Endometrial microvascular endothelial cells (primary cell): Measurements from ENCODE around the gene NMNAT2. TPM values are rescaled to one million over a fixed set of nuclear protein-coding genes. Genes with fewer than 3 reads are reported as not detected.

Source experiments
- in situ Hi-C: cut with HindIII; loops from 2 replicates; pipeline ENCODE4 v1.10.0; 2017; ENCODE audit warnings: low sequenced_read_pairs, low pct_unique_long_range_greater_than_20kb; ENCODE audit errors: inconsistent ontology term
- total RNA-seq: library from RNA; depleted of rRNA; stranded (reverse); fragments of >200 nt; gene quantifications from one replicate; pipeline ENCODE4 v1.2.3, GENCODE V29; 2015; ENCODE audit errors: inconsistent ontology term

NMNAT2 gene
- total RNA-seq, 1 donor from 2014 or later: 0.19 TPM

DNA sequence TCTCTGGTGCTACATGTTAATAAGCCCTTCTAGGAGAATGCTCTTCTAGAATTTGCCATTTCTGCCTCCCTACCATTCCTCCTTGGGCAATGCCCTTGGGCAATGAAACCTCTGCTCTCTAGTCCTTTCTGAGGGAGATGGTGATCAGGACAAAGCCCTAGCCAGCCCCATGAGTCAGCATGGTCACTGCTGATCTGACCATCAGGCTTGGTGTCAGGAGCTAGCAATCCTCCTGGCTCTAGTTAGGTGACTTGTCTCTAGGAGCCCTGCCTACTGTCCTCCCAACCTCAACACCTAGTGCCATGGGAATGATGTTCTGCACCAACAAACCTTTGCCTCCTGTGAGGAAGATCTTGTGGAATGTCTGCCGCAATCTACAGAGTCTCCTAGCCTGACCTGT is 89.8 kb downstream of the NMNAT2 start:
- in situ Hi-C loops: no loop called here

DNA sequence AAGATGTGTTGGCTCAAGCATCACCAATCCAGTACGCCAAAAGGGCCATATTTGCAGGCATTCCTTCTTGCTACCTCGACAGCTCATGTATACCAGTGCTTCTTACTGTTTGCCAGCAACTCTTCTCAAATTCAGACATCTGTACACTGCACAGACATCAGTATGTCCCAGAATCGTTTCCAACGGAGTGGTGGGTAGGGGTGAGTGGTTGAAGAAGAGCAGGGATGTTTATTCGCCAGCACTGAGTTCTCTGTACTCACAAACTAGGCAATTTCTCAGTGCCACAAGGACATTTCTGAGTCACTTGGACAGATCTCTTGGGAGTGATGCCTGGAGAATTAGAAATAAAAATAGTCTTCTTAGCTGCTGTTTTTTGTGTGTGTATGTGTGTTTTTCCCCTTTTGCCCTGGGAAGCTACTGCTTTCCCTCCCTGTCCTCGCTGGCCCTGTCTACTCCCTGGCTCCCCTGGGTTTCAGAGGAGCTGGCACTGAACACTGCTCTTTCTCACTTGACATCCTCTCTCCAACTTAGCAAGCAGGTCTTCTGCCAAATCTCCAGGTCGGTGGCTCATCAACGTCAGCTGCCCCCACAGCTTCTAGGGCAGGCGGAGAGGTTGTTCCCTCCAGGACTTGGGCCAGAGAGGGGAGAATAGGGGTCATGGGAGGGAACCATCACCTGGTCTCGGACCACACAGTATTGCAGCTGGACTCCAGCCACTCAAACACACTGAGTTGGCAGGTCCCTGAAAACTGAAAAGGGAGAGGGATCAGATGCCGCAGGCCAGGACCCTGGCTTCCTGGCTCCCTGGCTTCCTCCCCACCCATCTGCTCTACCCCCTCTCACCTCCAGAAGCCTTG is 90.5 kb downstream of the NMNAT2 start:
- in situ Hi-C loops: no loop called here

DNA sequence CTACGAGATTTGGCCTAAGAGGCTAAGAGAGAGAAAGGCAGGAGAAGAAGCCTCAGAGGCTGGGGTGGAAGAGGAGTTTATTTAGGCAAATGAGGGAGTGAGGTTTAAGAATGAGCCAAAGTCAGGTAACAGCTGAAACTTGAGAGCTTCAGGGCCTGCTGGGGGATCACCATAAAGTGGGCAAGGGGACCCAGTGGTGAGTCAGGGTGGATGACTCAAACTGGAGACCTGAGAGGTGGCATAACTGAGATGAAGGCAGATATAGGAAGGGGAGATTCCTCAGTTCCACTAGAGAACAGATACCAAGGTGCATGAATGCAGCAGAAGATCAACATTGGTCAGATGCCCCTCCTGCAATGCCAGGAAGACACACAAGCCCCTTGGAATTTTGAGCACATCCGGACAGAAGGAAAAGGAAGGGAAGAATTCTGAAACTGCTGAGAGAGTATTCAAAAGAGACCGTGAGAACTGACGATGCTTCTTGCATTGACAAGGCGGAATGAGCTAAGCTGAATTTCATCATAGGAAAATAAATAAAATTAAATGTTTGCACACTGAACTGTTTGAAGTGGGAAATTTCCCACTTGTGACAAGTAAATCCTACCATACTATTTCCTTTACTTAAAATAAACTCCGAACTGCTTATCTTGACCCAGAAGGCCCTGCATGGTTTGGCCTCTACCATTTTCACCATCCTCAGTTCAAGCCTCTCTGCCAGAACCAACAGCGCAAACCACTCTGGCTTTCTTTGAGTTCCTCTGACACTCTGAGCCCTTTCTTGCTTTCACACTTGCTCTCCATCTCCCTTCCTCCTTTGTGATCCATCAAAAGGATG is 94.1 kb downstream of the NMNAT2 start:
- in situ Hi-C loops: no loop called here

DNA sequence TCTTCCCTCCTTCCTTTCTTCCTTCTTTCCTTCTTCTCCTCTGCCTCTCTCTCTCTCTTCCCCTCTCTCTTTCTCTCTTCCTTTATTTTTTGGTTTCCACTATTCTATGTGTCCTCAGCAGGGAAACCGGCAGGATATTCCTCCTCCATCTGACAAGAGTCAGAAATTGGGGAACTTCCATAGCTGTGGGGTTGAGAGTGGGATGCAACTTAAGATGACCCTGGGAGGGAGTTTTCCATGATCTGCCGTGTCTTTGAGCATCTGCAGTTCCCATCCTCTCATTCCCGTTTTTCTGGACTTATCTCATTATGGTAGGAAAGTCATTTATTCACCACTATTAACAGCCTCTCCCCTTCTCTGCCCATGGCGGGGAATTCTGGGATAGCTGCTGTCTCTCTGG is 98.6 kb downstream of the NMNAT2 start:
- in situ Hi-C loops: no loop called here

DNA sequence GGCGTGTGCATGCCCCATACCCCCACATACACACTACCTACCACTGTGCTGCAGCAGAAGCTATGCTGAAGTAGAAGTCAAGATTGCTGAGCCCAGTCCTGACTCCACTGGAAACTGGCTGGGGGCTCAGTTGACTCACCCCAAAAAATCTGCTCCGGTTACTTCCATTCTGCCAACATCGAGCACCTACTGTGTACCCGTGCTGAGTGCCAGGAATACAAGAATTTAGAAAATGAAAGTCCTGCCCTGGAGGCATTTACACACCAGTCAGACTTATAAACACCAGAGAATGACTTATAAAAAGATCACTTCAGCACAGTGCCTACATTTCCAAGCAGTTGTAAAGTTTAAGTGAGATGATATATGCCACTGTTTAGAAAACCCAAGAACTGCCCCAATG is 99.1 kb downstream of the NMNAT2 start:
- in situ Hi-C loops: no loop called here

DNA sequence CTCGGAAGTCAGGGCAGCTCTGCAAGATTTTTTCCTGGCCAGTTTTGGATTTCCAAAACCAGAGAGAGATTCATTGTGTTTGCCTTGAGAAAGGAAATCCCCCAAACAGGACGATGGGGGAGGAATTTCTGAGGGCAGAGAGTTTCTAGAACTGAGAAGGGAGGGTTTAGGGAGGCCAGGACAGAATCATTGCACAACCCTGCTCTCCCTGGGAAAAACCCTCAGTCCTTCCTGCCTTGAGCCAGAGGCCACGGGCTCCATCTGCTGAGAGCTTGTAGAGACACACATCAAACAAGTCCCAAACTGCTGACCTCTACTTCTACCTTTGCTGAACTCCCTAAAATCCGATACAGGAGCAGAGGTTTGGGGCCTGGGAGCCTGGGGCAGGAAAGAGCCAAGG is 99.7 kb downstream of the NMNAT2 start:
- in situ Hi-C loops: no loop called here

DNA sequence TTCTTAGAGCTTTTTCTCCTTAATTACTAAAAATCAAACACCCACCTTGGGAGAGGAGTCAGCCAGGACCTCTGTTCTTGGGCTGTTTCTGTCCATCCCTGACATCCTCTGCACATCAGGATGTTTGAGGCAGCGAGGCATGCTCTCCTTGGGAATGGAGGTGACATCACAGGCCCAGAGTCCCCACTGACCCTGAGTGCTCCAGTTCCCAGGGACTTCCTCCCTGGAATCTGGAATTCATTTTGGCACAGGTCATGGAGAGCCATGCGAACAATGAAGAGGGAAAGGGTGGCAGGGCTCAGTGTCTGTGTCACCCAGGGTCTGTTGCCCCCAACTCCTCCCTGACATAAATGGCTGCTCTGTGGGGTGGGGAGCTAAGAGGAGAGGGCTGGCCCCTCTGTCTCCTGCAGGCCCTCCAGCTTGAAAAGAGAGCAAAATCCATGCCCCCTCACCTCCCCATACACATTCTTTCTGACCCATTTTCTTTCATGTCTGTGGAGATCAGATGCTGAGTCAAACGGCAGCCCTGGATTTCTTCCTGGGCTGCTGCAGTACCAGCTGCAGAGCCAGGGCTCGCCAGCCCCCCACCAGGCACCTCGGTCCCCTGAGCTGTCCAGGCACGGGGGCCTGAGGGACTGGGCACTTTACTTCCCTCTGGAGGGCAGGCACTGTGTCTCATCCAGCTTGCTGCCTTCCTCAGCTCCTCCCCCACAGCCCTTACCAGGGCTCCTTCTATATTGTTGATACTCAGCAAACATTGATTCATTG is 102.0 kb downstream of the NMNAT2 start:
- in situ Hi-C loops: no loop called here

DNA sequence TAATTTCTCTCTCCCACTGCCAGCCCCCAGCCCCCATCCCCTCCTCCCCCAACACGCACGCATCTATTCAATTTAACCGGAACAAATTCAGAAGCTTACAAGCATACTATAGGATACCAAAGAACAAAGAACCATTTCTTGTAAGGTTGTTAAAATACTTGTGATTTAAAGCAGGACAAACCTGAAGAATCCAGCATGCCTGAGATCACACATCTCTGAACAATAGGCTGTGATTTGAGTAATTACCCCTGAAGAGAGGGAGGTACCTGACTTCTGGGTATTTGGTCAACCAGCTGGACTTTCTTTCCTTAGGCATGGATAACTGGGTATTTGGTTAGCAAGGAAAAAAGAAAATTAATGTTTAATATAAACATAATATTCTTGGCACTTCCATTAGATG is 105.1 kb downstream of the NMNAT2 start:
- in situ Hi-C loops: no loop called here

DNA sequence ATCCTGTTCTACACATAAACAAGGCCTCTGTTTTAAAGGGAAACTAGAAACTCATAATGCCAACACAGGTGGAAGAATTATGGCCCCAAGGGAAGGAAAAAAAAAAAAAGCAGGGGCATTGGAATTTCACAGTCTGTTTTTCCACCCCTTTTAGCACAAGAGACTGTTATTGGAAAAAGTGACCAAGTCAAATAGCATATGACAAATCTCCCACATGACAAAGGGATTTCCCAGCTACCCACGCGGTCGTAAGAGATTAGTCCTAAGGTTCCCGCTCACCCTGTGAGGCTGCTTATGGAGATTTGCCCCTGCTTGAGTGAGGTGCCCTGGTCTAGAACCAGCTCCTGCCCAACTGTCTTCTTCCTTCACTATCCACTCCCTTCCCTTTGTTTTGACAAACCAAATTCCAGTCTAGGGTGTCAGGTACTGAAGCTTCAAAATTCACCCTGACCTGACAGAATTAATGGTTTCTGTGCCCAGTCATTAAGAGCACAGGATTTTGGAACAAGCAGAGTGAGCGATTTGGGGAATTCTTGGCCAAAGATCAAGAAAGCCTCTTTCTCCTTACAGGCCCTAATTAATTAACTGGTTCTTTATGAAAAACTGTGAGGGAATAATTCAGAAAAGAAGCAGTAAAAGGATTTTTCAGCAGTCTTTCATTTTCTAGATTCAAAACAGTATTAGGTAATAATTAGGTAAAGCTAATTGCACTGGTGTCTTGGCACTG is 107.3 kb downstream of the NMNAT2 start:
- in situ Hi-C loops: no loop called here

DNA sequence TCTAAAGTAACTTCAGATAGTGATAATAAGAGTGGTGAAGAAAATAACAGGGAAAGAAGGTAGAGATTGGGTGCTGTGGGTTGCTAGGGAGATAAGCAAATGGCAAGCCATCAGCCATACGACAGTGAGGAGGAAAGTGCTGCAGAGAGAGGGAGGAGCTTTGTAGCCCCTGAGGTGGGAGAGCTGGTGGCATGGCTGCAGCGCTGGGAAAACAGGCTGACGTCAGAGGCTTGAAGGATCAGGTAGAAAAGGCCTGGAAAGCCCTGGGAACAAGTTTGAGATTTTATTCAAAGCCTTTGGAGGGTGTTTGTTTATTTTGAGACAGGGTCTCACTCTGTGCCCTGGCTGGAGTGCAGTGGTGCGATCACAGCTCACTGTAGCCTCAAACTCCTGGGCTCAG is 109.5 kb downstream of the NMNAT2 start:
- in situ Hi-C loops: no loop called here

DNA sequence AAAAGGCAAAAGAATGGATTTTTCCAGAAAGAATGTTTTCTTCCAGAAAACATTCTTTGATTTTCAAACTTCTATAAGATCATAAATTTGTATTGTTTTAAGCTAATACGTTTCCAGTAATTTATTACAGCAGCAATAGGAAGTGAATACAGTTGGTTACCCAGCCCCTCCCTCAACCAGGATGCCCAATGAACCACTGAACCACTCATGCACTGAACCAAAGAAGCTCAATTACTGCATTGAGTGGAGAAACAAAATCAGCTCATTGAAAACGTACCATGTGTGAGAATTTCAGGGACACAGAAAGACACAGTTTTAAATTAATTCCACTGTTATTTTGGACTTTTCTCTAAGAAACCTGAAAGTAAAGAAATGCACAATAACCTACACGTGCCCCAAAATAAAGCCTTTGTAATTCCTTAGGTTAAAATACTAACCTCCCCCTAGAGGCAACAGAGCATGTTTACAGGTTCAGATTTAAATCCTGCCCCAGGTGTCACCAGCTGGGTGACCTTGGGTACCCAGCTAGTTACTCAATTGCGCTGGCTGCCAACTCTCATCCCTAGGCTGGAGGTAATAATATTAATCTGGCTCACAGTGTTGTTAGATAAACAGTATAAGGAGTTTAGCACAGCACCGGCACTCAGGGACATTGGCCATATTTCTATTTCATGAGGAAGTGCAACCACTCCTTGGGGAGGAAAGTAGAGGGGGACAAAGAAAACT is 111.7 kb downstream of the NMNAT2 start:
- in situ Hi-C loops: no loop called here

DNA sequence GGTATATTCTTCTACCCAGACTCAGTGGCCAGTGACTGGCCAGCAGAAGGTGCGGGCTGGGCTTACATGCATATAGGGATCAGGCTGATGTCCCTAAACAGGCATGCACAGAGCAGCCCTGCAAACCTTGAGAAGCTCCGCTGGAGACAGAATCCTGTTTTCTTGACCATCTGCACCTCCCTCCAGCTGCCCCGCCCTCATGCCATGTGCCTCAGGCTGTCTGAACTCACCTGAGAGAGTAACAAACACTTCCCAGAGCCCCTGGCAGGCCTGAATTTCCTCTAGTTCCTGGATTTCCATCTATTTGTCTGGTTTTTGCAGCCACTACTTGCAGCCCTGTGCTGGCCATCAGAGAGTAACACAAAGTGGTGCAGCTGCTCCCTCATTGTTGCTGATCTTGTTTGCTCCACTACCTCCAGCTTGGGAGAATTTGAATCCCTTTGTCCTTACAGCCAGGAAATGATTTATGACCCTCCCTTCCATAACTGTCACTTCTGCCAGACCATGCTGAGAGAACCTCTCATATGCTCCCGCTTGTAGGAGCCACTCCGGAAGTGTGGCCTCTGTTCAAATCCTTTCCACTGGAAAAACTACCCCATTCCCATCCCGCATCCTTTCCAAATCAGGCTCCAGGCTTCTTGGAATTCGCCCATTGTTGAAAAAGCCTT is 113.6 kb downstream of the NMNAT2 start:
- in situ Hi-C loops: no loop called here

DNA sequence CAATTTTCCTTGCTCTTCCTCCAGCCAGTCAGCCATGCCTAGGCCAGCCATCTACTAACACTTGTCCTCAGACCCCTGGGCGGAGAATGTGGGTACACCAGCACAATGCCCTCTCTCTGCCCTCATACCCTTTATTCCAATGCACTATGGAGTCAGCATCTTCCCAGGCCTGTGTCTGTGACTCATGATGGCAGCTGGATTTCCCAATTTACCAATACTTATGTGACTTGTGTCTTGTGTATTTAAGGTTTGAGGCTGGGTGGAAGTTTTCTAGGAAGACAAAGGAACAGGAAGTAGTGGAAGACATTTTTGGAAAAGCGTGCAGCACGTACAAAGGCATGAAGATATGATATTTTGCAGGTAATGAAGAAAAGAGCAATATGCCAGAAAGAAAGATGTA is 114.3 kb downstream of the NMNAT2 start:
- in situ Hi-C loops: no loop called here

DNA sequence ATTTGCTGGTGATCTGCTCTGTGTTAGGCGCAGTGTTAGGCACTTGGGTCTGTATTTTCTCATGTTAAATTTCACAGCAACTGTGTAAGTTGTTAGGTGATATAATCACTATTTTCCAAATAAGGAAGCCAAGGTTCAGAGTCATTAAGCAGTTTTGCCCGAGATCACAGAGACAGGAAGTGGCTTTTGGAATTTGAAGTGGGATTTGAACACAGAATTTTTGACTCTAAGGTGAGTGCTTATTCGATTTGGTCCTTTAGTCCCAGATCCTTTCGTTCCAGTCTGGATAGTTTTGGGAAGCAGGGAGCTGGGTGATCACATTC is 114.9 kb downstream of the NMNAT2 start:
- in situ Hi-C loops: no loop called here

DNA sequence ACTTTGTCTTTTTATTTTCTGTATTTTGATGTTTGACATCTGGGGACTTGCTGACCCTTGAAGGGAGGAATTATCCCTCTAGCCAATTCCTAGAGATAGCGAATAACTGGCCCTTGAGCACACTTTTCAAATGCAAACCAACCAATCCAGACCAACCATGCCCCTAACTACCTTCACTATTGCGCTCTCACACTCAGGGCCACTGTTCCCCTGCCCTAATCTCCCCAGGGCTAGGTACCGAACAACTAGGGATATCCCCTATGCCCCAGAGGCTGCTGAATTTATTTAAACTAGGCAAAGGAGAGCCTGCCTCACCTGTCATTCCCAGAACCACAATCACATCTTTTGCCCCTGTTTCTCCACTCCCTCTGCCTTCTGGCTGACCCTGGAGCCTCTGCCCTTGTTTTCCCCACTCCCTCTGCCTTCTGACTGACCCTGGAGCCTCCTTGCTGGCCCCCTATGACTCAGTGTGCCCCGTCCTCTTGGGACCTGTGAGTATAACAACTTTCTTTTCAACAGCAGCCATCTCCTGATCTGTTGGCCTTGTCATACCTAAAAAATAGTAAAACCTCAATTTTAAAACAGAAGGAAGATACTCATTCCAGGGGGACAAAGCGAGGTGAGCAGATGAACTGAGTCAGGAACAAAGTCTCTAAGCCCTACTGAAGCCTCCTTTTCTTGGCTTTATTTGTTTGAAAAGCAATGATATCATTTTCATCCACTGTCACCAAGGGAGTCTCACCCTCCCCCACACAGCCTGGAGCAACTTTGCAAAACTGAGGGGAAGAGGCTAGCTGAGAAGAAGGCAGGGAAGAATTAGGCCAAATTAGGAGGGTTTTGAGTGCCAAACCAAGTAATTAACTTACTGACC is 115.5 kb downstream of the NMNAT2 start:
- in situ Hi-C loops: no loop called here

DNA sequence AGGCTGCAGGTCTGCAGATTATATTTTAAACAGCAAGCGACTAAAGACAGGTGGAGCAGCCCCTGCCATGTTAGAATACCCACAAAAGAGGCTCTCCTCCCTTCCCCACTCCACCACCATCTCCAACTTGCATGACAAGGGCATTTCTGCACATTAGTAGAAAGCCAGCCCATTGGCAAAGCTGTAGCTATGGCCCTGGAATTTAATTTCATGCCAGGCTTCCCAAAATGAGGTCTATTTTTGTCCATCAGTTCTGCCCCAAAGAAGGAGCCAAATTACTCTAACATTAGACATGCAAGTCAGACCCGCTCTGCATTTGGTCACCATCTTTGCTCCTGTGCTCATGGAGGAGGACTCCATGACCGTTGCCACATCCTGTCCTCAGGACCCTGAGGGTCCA is 116.9 kb downstream of the NMNAT2 start:
- in situ Hi-C loops: no loop called here

DNA sequence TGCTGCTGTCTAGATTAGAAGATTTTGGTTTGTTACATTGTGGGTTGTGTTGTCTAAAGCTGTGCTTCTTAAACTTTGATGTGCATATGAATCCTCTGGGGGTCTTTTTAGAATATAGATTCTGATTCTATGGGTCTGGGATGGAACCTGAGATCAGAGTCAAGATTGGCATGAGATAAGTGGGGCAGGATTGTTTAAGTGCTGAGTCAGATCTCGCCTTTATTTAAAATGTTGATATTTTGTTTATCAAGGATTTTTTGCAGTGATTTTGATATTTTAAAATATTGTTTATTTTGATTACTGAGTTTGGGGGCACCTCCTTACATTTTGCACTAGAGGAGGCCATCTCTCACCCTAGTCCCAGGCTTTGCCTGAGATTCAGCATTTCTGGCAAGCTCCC is 117.4 kb downstream of the NMNAT2 start:
- in situ Hi-C loops: no loop called here
